HG03442 (cell line): ENCODE measurements around the gene ELL2.
"Not testable (repeated sequence)": the region's sequence is repeated elsewhere in the genome, so short reads cannot be mapped to it uniquely, and the experiment has no call there.

Source experiments
- ATAC-seq: cut with Tn5 transposase; IDR thresholded peaks from one replicate; pipeline ENCODE4 v1.9.1; 2021; ENCODE audit warnings: mild to moderate bottlenecking, moderate library complexity; ENCODE audit not compliant: unreplicated experiment

The ELL2 gene

GRCh38 chr5:95862671-95863382 lies 98.8 kb downstream of the ELL2 start:
- ATAC-seq: no peak

GRCh38 chr5:95861864-95862561 lies 99.6 kb downstream of the ELL2 start:
- no peak for ATAC-seq

- no peak for ATAC-seq
Observed at GRCh38 chr5:95861221-95861863, 100.3 kb downstream of the ELL2 start.

- no peak for ATAC-seq
Observed at GRCh38 chr5:95859661-95860060, 102.0 kb downstream of the ELL2 start.

GRCh38 chr5:95858661-95859595 lies 102.7 kb downstream of the ELL2 start:
- ATAC-seq: peak; percentile 84

- ATAC-seq: no peak
Observed at GRCh38 chr5:95858023-95858461, 103.6 kb downstream of the ELL2 start.

GRCh38 chr5:95857185-95857945 lies 104.3 kb downstream of the ELL2 start:
- no peak for ATAC-seq

- ATAC-seq: no peak
Observed at GRCh38 chr5:95856501-95856981, 105.1 kb downstream of the ELL2 start.

- ATAC-seq: no peak
Observed at GRCh38 chr5:95853490-95853889, 108.2 kb downstream of the ELL2 start.

GRCh38 chr5:95852567-95852966 lies 109.1 kb downstream of the ELL2 start:
- no peak for ATAC-seq

GRCh38 chr5:95851141-95851540 lies 110.5 kb downstream of the ELL2 start:
- ATAC-seq: not testable (repeated sequence)

GRCh38 chr5:95850391-95850894 lies 111.2 kb downstream of the ELL2 start:
- ATAC-seq: no peak

GRCh38 chr5:95848701-95849100 lies 113.0 kb downstream of the ELL2 start:
- ATAC-seq: no peak

GRCh38 chr5:95847261-95847592 lies 114.4 kb downstream of the ELL2 start:
- ATAC-seq: no peak

GRCh38 chr5:95846554-95847260 lies 114.9 kb downstream of the ELL2 start:
- peak; percentile 43 for ATAC-seq

- ATAC-seq: no peak
Observed at GRCh38 chr5:95845391-95845790, 116.3 kb downstream of the ELL2 start.

- no peak for ATAC-seq
Observed at GRCh38 chr5:95843733-95844223, 117.9 kb downstream of the ELL2 start.

GRCh38 chr5:95842854-95843544 lies 118.7 kb downstream of the ELL2 start:
- peak; percentile 86 for ATAC-seq
